Endothelial cell of umbilical vein (primary cell): ENCODE results near the gene NTN1. TPM values are rescaled to one million over a fixed set of nuclear protein-coding genes. Genes with fewer than 3 reads are reported as not detected.

ENCODE experiments used
- BruUV-seq: library from RNA; stranded (reverse); fragments of 400-500 nt; replicated peaks from 2 replicates; lab custom pipeline; 2021; lab: Mats Ljungman, UMichigan
- CTCF ChIA-PET: fragments of 300-600, 350-600 bp; sonication (Branson Sonifier 250); formaldehyde crosslinking; loops from one replicate; lab custom pipeline; 2021; ENCODE audit warnings: antibody characterized with exemption, inconsistent platforms; lab: Charles Lee
- POLR2A ChIA-PET: fragments of 300-600, 350-600 bp; sonication (Branson Sonifier 250); formaldehyde crosslinking; loops from one replicate; lab custom pipeline; 2021; ENCODE audit warnings: antibody characterized with exemption, inconsistent platforms; lab: Charles Lee
- DNase-seq: peaks from one replicate; pipeline ENCODE4 v3.0.0-alpha.2; 2011; ENCODE audit warnings: low read depth, low spot score
- FAIRE-seq: peaks from 2 replicates; lab custom pipeline; 2011; peaks lifted over from hg19 to GRCh38; lab: Jason Lieb, UNC
- H2AFZ ChIP-seq: 2 replicates; pipeline ENCODE4 v1.6.0; 2012; ENCODE audit warnings: low read depth, low read length, control low read depth, inconsistent platforms
- H3K27ac ChIP-seq: 2 replicates; pipeline ENCODE4 v1.5.1; 2011; ENCODE audit warnings: low read depth, mild to moderate bottlenecking, control low read depth, low read length, moderate library complexity; ENCODE audit not compliant: insufficient read depth
- H3K27me3 ChIP-seq, 2 experiments: 2 replicates each; pipeline versions ENCODE4 v1.6.0 to v1.6.1; 2011; ENCODE audit warnings: low read length in 2 of 2, mixed read lengths in 1 of 2; ENCODE audit not compliant: control insufficient read depth in 2 of 2, insufficient read depth in 2 of 2
- H3K36me3 ChIP-seq, 2 experiments: 2 replicates in 1 of 2; 3 replicates in 1 of 2; pipeline ENCODE4 v1.5.1; 2011; ENCODE audit warnings: low read length in 2 of 2, mild to moderate bottlenecking in 1 of 2, moderate library complexity in 1 of 2; ENCODE audit not compliant: control insufficient read depth in 2 of 2, insufficient read depth in 2 of 2; ENCODE audit errors: extremely low read depth in 1 of 2
- H3K4me1 ChIP-seq: 3 replicates; pipeline ENCODE4 v1.5.1; 2011; ENCODE audit warnings: mild to moderate bottlenecking, low read length; ENCODE audit not compliant: control insufficient read depth, insufficient read depth; ENCODE audit errors: extremely low read depth
- H3K4me2 ChIP-seq: 2 replicates; pipeline ENCODE4 v1.6.1; 2011; ENCODE audit warnings: low read length, control low read depth, mixed read lengths; ENCODE audit not compliant: insufficient read depth
- H3K4me3 ChIP-seq, 3 experiments: fragments of 200-600 bp in 1 of 3; sonication (generic), shearing (Covaris generic) in 1 of 3; replicated peaks in 1 of 3; 2 replicates each; pipeline ENCODE4 v1.5.1; 2011 to 2016; ENCODE audit warnings: control low read depth in 3 of 3, low read length in 3 of 3, mild to moderate bottlenecking in 2 of 3, inconsistent platforms in 1 of 3, low read depth in 1 of 3, moderate library complexity in 1 of 3; ENCODE audit not compliant: insufficient read depth in 1 of 3
- H3K79me2 ChIP-seq: 2 replicates; pipeline ENCODE4 v1.6.0; 2012; ENCODE audit warnings: low read length, inconsistent platforms; ENCODE audit not compliant: control insufficient read depth, insufficient read depth
- H3K9ac ChIP-seq: replicated peaks from 2 replicates; pipeline ENCODE3; 2011; ENCODE audit warnings: low read length, control low read depth; ENCODE audit not compliant: insufficient read depth; ENCODE audit errors: extremely low read depth
- H3K9me1 ChIP-seq: replicated peaks from 3 replicates; pipeline ENCODE4 v1.6.0; 2011; ENCODE audit warnings: mild to moderate bottlenecking, low read length; ENCODE audit not compliant: control insufficient read depth, insufficient read depth; ENCODE audit errors: extremely low read depth
- H3K9me3 ChIP-seq: replicated peaks from 2 replicates; pipeline ENCODE4 v1.5.1; 2012; ENCODE audit warnings: low read length, inconsistent platforms; ENCODE audit not compliant: control insufficient read depth, insufficient read depth
- H4K20me1 ChIP-seq: replicated peaks from 2 replicates; pipeline ENCODE3; 2011; ENCODE audit warnings: mild to moderate bottlenecking, low read length; ENCODE audit not compliant: control insufficient read depth, insufficient read depth; ENCODE audit errors: extremely low read depth
- CTCF ChIP-seq, 2 donors: IDR thresholded peaks; 1 replicate in 1 of 2; 2 replicates in 1 of 2; pipeline ENCODE4 v1.5.1; 2011; ENCODE audit warnings: low read length in 2 of 2, mild to moderate bottlenecking in 2 of 2, moderate library complexity in 2 of 2, control low read depth in 1 of 2, inconsistent platforms in 1 of 2, low read depth in 1 of 2; ENCODE audit not compliant: insufficient read depth in 1 of 2; ENCODE audit errors: extremely low read depth in 1 of 2
- EZH2 ChIP-seq: IDR thresholded peaks from 2 replicates; pipeline ENCODE4 v1.6.1; 2012; ENCODE audit warnings: borderline replicate concordance, low read depth, mild to moderate bottlenecking, moderate library complexity, low read length, inconsistent platforms; ENCODE audit not compliant: severe bottlenecking
- FOS ChIP-seq: IDR thresholded peaks from 2 replicates; pipeline ENCODE4 v1.6.1; 2011; ENCODE audit warnings: mild to moderate bottlenecking, low read length, moderate library complexity, borderline replicate concordance; ENCODE audit not compliant: insufficient read depth
- GATA2 ChIP-seq: IDR thresholded peaks from 2 replicates; pipeline ENCODE4 v1.7.0; 2011; ENCODE audit warnings: low read depth, mild to moderate bottlenecking, moderate library complexity, mixed read lengths, low read length; ENCODE audit not compliant: insufficient read length, insufficient read depth
- JUN ChIP-seq: IDR thresholded peaks from 2 replicates; pipeline ENCODE4 v1.6.1; 2011; ENCODE audit warnings: borderline replicate concordance, low read depth; ENCODE audit not compliant: insufficient read length, insufficient read depth
- MYC ChIP-seq: IDR thresholded peaks from one replicate; pipeline ENCODE4 v1.6.1; 2011; ENCODE audit warnings: mild to moderate bottlenecking, low read depth, low read length
- POLR2A ChIP-seq: IDR thresholded peaks from 2 replicates; pipeline ENCODE4 v1.6.1; 2012; ENCODE audit warnings: low read depth, mild to moderate bottlenecking, control low read depth, low read length
- POLR2AphosphoS5 ChIP-seq: IDR thresholded peaks from 2 replicates; pipeline ENCODE4 v1.6.1; 2012; ENCODE audit warnings: low read depth, mild to moderate bottlenecking, control low read depth, low read length, moderate library complexity; ENCODE audit not compliant: insufficient read depth
- dilution Hi-C: fragments of 300-500 bp; cut with MboI; formaldehyde crosslinking; loops from one replicate; pipeline ENCODE4 v1.15.0; 2019; ENCODE audit warnings: low sequenced_read_pairs; ENCODE audit not compliant: extremely low pct_ligation_motif_present
- intact Hi-C: fragments of 100-400 bp; cut with micrococcal nuclease; formaldehyde crosslinking; loops from one replicate; pipeline ENCODE4 v1.10.0; 2022
- polyA plus RNA-seq, 4 experiments: library from polyadenylated mRNA; depleted of rRNA in 3 of 4; stranded (reverse) in 3 of 4; unstranded in 1 of 4; fragments of >200 nt; gene quantifications; 2 replicates each; pipeline versions ENCODE4 v1.2.1 to v1.2.3, GENCODE V29; 2011 to 2012; ENCODE audit warnings: missing spikeins in 1 of 4
- total RNA-seq: library from RNA; stranded (reverse); gene quantifications from 2 replicates; pipeline ENCODE4 v1.2.3, GENCODE V29; 2021
- TF ChIP-seq, protein P1 (sequence below): IDR thresholded peaks from 2 replicates; pipeline ENCODE4 v1.6.1; 2011; ENCODE audit not compliant: insufficient read depth, insufficient read length

NTN1 gene
- total and polyA plus RNA-seq, 2 donors (not counting 3 experiments of a cell fraction or from before 2014, with no cell fraction given), result 0.10 to 0.18 TPM

GRCh38 chr17:9080983-9081382 lies 59.7 kb downstream of the NTN1 start:
- dilution Hi-C loops (no loop called here), intact Hi-C loops (no loop called here)
- Histone ChIP-seq H2AFZ (no peak overlapping the region), H3K9ac (no peak overlapping the region), H3K27me3 (no peaks in the 10 kb centered on the region), H3K4me3 (no peak overlapping the region), H3K9me3 (no peaks in the 10 kb centered on the region), H3K79me2 (no peaks in the 10 kb centered on the region), H4K20me1 (no peaks in the 10 kb centered on the region), H3K4me1 (no peaks in the 10 kb centered on the region), H3K9me1 (no peaks in the 10 kb centered on the region), H3K36me3 (no peaks in the 10 kb centered on the region), H3K4me2 (no peak overlapping the region), H3K27ac (no peak overlapping the region)
- ChIA-PET CTCF (no interaction called here), POLR2A (no interaction called here)
- DNase-seq (no peak), FAIRE-seq (no peak)
- TF ChIP-seq EZH2 (no peak), MYC (no peak), POLR2A (no peak), FOS (no peak), POLR2AphosphoS5 (no peak)
- no TSS peak for BruUV-seq

- no peaks in the 10 kb centered on the region for H3K27me3 ChIP-seq
- POLR2A ChIA-PET, result no interaction called here
- CTCF ChIA-PET, result no interaction called here
- no peak overlapping the region for H3K4me2 ChIP-seq
- H3K79me2 ChIP-seq, result no peaks in the 10 kb centered on the region
- H3K9me3 ChIP-seq, result no peaks in the 10 kb centered on the region
- BruUV-seq, result no TSS peak
- no peak for DNase-seq
- intact Hi-C loops (no loop called here), dilution Hi-C loops (no loop called here)
- H4K20me1 ChIP-seq, result no peaks in the 10 kb centered on the region
- TF ChIP-seq CTCF (IDR thresholded peaks at IDR 0.05; ENCODE audit: extremely low read depth in 1 of 2, insufficient read depth in 1 of 2, low read depth in 1 of 2, low read length in 2 of 2) (no peak), MYC (no peak), GATA2 (no peak), FOS (no peak), EZH2 (no peak), JUN (no peak), POLR2AphosphoS5 (no peak), POLR2A (no peak)
- TF ChIP-seq, protein P1, sequence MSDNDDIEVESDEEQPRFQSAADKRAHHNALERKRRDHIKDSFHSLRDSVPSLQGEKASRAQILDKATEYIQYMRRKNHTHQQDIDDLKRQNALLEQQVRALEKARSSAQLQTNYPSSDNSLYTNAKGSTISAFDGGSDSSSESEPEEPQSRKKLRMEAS, result no peak
- no peaks in the 10 kb centered on the region for H3K9me1 ChIP-seq
- no peak overlapping the region for H3K27ac ChIP-seq
- H3K9ac ChIP-seq, result no peak overlapping the region
- no peak for FAIRE-seq
- no peaks in the 10 kb centered on the region for H3K4me1 ChIP-seq
- no peaks in the 10 kb centered on the region for H3K36me3 ChIP-seq
- H2AFZ ChIP-seq, result no peak overlapping the region
- no peak overlapping the region for H3K4me3 ChIP-seq
Measured at GRCh38 chr17:9086577-9086976, 65.3 kb downstream of the NTN1 start.
